GM21367 (cell line): ENCODE data around the gene MTCL1.

Experiments used
- ATAC-seq: cut with Tn5 transposase; IDR thresholded peaks from one replicate; pipeline ENCODE4 v1.9.1; 2021; ENCODE audit not compliant: unreplicated experiment

Gene MTCL1

GRCh38 chr18:8766559-8767293, 61.4 kb downstream of the MTCL1 start:
- no peak for ATAC-seq

GRCh38 chr18:8767340-8767739, 62.0 kb downstream of the MTCL1 start:
- no peak for ATAC-seq

GRCh38 chr18:8769509-8770095, 64.2 kb downstream of the MTCL1 start:
- no peak for ATAC-seq

GRCh38 chr18:8770657-8771056, 65.3 kb downstream of the MTCL1 start:
- ATAC-seq: no peak

- ATAC-seq: no peak
Observed at GRCh38 chr18:8771930-8772329, 66.6 kb downstream of the MTCL1 start.

GRCh38 chr18:8773980-8774379, 68.6 kb downstream of the MTCL1 start:
- no peak for ATAC-seq

- ATAC-seq: no peak
Observed at GRCh38 chr18:8776013-8776943, 70.9 kb downstream of the MTCL1 start.

GRCh38 chr18:8777846-8778245, 72.5 kb downstream of the MTCL1 start:
- no peak for ATAC-seq

GRCh38 chr18:8778386-8778785, 73.0 kb downstream of the MTCL1 start:
- no peak for ATAC-seq

- ATAC-seq: no peak
Observed at GRCh38 chr18:8778824-8779223, 73.5 kb downstream of the MTCL1 start.

- ATAC-seq: no peak
Observed at GRCh38 chr18:8779251-8779650, 73.9 kb downstream of the MTCL1 start.

GRCh38 chr18:8780227-8780626, 74.9 kb downstream of the MTCL1 start:
- ATAC-seq: no peak

GRCh38 chr18:8781671-8782070, 76.3 kb downstream of the MTCL1 start:
- ATAC-seq: no peak

GRCh38 chr18:8783335-8783993, 78.1 kb downstream of the MTCL1 start:
- ATAC-seq: no peak

GRCh38 chr18:8783994-8784530, 78.7 kb downstream of the MTCL1 start:
- no peak for ATAC-seq

- ATAC-seq: no peak
Observed at GRCh38 chr18:8785261-8785660, 79.9 kb downstream of the MTCL1 start.

- no peak for ATAC-seq
Observed at GRCh38 chr18:8785855-8786482, 80.6 kb downstream of the MTCL1 start.

GRCh38 chr18:8786483-8787370, 81.4 kb downstream of the MTCL1 start:
- ATAC-seq: no peak

- no peak for ATAC-seq
Observed at GRCh38 chr18:8787371-8787670, 82.0 kb downstream of the MTCL1 start.

- no peak for ATAC-seq
Observed at GRCh38 chr18:8787794-8788193, 82.4 kb downstream of the MTCL1 start.
